Ecto neural progenitor cell (in vitro differentiated cells): ENCODE measurements around the gene CATSPER1.

Experiments
- DNase-seq: peaks from one replicate; pipeline ENCODE4 v3.0.0-alpha.2; 2018; ENCODE audit warnings: low spot score

Gene CATSPER1

GRCh38 chr11:66026017-66026529 lies at the start of gene CATSPER1:
Gene CATSPER1 (minus strand): TSS chr11:66026479. CDS start chr11:66026379, 100 bp downstream.
- no peak for DNase-seq

DNA sequence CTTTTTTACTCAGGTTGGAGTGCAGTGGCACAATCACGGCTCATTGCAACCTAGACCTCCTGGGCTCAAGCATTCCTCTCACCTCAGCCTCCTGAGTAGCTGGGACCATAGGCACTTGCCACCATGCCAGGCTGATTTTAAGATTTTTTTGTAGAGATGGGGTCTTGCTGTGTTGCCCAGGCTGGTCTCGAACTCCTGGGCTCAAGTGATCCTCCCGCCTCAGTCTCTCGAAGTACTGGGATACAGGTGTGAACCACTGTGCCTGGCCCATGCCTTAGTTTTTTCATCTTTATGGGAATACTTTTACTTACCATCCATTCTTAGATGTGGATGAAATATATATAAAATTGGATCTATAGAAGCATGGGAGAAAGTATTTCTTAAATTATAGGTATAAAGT lies 49.0 kb upstream of the CATSPER1 start:
- DNase-seq, result no peak

DNA sequence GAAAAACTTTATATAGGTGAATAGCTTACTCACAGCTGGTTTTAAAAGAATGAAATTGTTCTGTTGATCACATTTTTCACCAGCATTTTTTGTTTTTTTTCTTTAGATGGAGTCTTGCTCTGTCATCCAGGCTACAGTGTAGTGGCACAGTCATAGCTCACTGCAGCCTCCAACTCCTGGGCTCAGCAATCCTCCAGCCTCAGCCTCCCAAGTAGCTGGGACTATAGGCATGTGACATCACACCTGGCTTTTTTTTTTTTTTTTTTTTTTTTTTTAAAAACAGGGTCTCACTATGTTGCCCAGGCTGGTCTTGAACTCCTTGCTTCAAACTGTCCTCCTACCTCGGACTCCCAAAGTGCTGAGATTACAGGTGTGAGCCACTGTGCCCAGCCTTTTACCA lies 47.4 kb upstream of the CATSPER1 start:
- DNase-seq, result no peak

GRCh38 chr11:66072518-66072917 lies 46.2 kb upstream of the CATSPER1 start:
- no peak for DNase-seq

DNA sequence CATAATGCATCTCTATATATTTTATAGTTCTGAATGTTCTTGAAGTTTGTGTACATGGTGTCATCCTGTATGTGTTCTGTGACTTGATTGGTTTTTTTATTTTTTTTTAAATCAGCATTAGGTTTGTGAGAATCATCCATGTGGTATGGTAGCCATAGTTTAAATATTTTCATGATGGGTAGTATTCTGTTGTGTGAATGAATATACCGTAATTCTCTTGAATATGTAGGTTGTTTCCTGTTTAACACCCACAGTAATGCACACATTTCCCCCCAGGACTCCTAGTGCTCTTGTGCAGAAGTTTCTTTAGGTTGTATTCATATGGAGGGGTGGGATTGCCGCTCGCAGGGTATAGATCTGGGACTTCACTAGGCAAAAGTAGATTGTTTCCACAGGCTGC lies 45.8 kb upstream of the CATSPER1 start:
- DNase-seq, result no peak

- no peak for DNase-seq
Observed at GRCh38 chr11:66071381-66071801, 45.1 kb upstream of the CATSPER1 start.

- peak; percentile 62 for DNase-seq
Observed at GRCh38 chr11:66070604-66071380, 44.5 kb upstream of the CATSPER1 start.

GRCh38 chr11:66069715-66070603 lies 43.7 kb upstream of the CATSPER1 start, which contains the start of gene PACS1:
Gene PACS1 (plus strand): TSS chr11:66070272. CDS start chr11:66070487, 215 bp downstream.
- DNase-seq, result peak; percentile 82

DNA sequence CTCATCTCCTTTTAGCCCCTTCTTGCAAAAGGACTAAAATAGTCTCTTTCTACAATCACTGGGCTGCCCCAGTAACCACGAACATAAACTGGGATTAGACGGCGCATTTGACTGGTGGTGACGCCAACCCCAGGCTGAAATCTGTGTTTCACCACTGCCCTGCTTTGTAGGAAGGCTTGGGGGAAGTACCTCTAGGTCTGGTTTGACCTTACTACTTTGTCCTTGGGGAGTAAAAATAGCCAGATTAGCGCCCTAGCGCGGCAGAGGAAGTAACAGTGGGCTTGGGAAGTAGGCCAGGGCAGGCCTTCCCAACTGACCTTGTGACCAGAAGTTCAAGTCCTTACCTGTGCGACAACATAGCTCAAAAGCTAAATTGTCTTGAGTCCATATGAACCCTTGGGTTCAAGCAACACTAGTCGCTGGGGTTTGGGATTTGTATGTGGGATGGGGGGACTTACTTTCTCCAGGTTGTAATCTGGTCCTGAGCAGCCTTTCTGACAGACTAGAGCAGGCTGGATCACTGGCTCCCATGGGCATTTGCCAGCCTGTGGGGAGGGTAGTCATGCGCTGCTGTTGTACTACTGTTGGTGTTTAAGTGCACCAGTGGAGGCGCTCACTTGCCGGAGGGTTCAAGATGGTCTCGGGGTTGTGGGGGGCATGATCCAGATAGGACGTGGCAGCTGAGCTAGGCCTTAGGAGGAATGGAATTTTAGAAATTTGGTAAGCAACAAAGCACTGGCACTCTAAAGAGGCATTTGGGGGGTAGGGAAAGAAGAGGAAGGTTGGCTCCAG lies 42.8 kb upstream of the CATSPER1 start:
- DNase-seq, result peak; percentile 65

DNA sequence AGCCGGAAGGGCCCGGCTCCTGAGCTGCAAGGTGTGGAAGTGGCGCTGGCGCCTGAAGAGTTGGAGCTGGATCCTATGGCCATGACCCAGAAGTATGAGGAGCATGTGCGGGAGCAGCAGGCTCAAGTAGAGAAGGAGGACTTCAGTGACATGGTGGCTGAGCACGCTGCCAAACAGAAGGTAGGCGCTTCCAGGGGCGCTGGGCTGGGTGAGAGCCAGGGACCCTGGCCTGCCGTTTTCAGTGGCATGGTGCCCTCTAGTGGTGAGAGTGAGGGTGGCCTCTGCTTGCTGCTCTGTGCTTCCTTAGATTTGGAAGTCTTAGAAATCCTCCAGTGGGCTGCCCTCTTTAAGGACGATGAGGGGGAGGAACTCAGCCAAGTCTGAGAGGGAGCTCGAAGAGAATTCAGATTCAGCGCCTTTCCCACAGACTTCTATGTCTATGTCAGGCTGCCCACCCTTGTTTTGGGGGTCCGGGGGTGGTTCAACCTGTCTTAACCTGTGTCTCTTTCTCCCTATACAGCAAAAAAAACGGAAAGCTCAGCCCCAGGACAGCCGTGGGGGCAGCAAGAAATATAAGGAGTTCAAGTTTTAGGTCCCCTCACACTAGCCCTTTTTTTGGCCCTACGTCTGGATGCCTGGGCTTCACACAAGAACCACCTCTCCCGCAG lies 42.0 kb upstream of the CATSPER1 start:
- peak; percentile 87 for DNase-seq

DNA sequence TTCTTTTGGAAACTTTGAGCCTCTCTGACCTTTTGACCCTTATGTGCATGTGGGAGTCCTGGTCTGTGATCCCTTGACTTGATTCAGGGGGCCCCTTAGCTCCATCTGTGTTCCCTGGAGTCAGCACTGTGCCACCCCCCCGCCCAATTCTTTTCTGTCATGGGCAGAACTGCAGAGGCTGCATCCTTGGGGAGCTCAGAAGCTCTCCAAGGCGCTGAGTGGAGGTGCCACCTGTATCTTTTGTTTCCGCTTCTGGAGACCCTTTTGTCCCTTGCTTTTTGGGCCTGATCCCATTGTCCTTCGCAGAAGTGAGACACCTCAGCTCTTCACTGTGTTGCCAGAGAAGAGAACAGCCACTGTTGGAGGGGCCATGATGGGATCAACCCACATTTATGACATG lies 41.4 kb upstream of the CATSPER1 start:
- DNase-seq, result no peak

- DNase-seq, result no peak
Observed at GRCh38 chr11:66066751-66067150, 40.5 kb upstream of the CATSPER1 start.

- no peak for DNase-seq
Observed at GRCh38 chr11:66064571-66064970, 38.3 kb upstream of the CATSPER1 start.

GRCh38 chr11:66063900-66064299 lies 37.6 kb upstream of the CATSPER1 start:
- no peak for DNase-seq

DNA sequence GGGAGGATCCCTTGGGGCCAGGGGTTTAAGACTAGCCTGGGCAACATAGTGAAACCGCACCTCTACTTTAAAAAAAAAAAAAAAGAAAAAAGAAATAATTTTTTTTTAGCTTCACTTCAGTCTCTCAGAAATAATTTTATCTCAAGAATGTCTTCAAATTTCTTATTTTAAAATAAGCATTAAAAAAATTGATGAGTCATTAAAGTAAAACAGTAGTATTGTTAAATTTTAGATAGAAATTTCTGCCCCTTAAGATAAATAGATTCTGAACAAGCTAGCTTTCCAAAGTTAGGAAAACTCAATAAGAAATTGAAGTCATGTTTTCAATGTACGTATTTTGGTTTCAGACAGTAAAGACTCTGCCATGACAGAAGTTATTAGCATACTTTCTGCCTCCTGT lies 36.1 kb upstream of the CATSPER1 start:
- no peak for DNase-seq

- DNase-seq, result no peak
Observed at GRCh38 chr11:66061268-66061667, 35.0 kb upstream of the CATSPER1 start.

DNA sequence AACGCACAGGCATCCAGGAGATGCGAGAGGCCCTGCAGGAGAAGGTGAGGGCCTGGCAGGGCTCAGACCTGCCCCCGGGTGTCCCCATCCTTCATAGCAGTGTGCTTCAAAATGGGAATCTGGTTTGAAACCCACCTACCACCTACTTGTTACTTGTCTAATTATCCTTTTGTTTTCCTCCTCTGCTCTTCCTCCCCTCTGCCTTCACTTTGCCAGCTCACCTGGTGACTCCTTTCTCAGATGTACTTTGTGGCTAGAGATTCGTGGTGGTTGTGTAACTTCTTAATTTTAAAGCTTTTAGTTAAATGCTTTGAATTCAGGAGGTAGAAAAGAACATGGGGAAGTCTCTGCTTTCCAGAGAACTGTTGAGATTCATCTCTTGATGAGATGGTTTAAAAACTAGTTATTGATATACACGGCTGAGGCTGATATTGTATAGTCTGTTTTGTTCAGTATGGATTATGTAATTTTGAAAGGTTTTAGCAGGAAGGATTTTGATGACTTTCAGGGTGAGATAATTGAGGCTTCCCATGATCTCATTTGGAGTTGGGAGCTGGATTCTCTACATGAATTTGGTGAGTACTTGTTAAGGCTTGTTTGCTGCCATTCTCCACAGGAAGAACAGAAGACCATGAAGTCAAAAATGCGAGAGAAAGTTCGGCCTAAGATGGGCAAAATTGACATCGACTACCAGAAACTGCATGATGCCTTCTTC lies 33.8 kb upstream of the CATSPER1 start:
- DNase-seq, result no peak

DNA sequence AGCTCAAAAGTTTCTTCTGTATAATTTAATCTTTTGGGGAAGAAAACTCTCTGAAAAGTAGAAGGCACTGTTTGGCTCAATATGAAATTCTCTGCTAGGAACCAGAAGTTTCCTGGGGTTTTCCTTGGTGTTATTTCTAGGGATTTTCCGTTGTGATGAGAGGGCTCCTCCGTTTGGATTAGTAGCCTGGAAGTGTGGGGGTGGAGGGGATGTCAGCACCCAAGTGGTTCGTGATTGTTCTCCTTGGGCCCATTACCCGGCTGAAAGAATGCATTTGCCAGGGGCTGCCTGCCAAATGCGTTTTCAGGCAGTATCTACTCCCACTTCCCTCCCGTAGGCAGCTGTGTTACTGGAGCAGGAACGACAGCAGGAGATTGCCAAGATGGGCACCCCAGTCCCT lies 30.2 kb upstream of the CATSPER1 start:
- DNase-seq, result no peak

DNA sequence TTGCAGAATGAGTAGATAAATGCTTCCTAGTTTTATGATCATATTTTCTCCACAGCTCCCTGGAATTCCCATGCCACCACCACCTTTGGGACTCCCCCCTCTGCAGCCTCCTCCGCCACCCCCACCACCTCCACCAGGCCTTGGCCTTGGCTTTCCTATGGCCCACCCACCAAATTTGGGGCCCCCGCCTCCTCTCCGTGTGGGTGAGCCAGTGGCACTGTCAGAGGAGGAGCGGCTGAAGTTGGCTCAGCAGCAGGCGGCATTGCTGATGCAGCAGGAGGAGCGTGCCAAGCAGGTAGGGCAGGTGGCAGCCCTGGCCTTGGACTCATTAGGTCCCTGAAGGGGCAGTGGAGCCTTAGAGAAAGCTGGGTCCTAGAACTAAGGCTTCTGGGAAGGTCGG lies 28.7 kb upstream of the CATSPER1 start:
- DNase-seq, result no peak

GRCh38 chr11:66052664-66052982 lies 26.3 kb upstream of the CATSPER1 start:
- no peak for DNase-seq
